Gastrocnemius medialis (tissue), 4 donors: ENCODE measurements around the gene TUBG2. TPM values are rescaled to one million over a fixed set of nuclear protein-coding genes. Genes with fewer than 3 reads are reported as not detected.

Experiments
- ATAC-seq, 2 donors: fragments of 150-250 bp; one replicate each; pipeline ENCODE4 v1.9.1; 2016
- DNase-seq, 2 donors: peaks; one replicate each; pipeline ENCODE4 v3.0.0-alpha.2; 2019
- H3K27ac ChIP-seq, 4 donors: fragments of 200-600 bp; sonication (generic); 1 replicate in 1 of 4; 2 replicates in 3 of 4; pipeline ENCODE4 v1.5.1; 2016 to 2018; ENCODE audit warnings: mild to moderate bottlenecking in 2 of 4, moderate library complexity in 1 of 4
- H3K27me3 ChIP-seq, 3 donors: fragments of 200-600 bp; sonication (generic) in 2 of 3; 1 replicate in 1 of 3; 2 replicates in 2 of 3; pipeline versions ENCODE4 v1.5.1 to v1.6.0; 2016 to 2019; ENCODE audit warnings: mild to moderate bottlenecking in 1 of 3, moderate library complexity in 1 of 3
- H3K36me3 ChIP-seq, 2 donors: fragments of 200-600 bp; sonication (generic) in 1 of 2; one replicate each; pipeline ENCODE4 v1.5.1; 2017 to 2018
- H3K4me1 ChIP-seq, 2 donors: fragments of 200-600 bp; sonication (generic) in 1 of 2; one replicate each; pipeline ENCODE4 v1.5.1; 2016 to 2017; ENCODE audit warnings: mild to moderate bottlenecking in 2 of 2
- H3K4me3 ChIP-seq, 4 donors: fragments of 200-600 bp; sonication (generic) in 3 of 4; 1 replicate in 1 of 4; 2 replicates in 3 of 4; pipeline ENCODE4 v1.5.1; 2016 to 2019; ENCODE audit warnings: mild to moderate bottlenecking in 2 of 4
- H3K9me3 ChIP-seq, 3 donors: fragments of 200-600 bp; sonication (generic) in 2 of 3; 1 replicate in 1 of 3; 2 replicates in 2 of 3; pipeline ENCODE4 v1.5.1; 2016 to 2019
- POLR2A ChIP-seq, 2 donors: fragments of 450-650 bp; IDR thresholded peaks; one replicate each; pipeline ENCODE4 v1.6.1; 2017; ENCODE audit warnings: antibody characterized with exemption in 2 of 2, mild to moderate bottlenecking in 2 of 2, moderate library complexity in 2 of 2
- in situ Hi-C, 4 donors: fragments of 200-750 bp; cut with MboI; loops; one replicate each; pipeline versions ENCODE4 v1.15.0 to v1.8.0; 2017; ENCODE audit warnings: low sequenced_read_pairs in 4 of 4
- intact Hi-C: fragments of 100-400 bp; cut with DNase I; formaldehyde crosslinking; loops from one replicate; pipeline ENCODE4 v1.15.1; 2023; ENCODE audit warnings: low total_unique reads
- total RNA-seq, 4 donors: library from RNA; depleted of rRNA; stranded (reverse); fragments of >200 nt; gene quantifications; one replicate each; pipeline versions ENCODE4 v1.1.0 to v1.2.3, GENCODE V29; 2016
- TF ChIP-seq, protein P1 (sequence below), 5 experiments: fragments of 450-650 bp in 3 of 5; fragments of 200-600 bp in 2 of 5; sonication (generic) in 2 of 5; IDR thresholded peaks in 4 of 5; conservative IDR thresholded peaks in 1 of 5; 1 replicate in 4 of 5; 2 replicates in 1 of 5; pipeline ENCODE4 v1.5.1; 2016 to 2019; ENCODE audit warnings: antibody characterized with exemption in 5 of 5, mild to moderate bottlenecking in 3 of 5, moderate library complexity in 3 of 5

Gene TUBG2
- total RNA-seq, 4 donors from 2014 or later: 3.9 to 5.2 (median 4.2) TPM

DNA sequence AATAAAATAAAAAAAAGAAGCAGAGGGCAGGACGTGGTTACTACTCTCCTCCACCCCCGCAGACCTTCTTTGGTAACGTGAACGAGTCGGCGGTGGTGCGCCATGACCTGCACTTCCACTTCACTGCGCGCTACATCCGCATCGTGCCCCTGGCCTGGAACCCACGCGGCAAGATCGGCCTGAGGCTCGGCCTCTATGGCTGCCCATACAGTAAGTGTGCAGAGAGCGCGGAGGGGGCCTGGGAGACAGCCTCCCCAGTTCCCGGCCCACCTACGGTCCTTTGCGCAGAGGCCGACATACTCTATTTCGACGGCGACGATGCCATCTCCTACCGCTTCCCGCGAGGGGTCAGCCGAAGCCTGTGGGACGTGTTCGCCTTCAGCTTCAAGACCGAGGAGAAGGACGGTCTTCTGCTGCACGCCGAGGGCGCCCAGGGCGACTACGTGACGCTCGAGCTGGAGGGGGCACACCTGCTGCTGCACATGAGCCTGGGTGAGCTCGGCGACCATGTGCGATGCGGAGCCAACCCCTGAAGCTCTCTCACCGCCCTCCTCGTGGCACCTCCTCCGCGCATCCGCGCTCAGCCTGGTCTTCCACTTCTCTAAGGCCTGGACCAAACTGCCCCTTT, 26.0 kb downstream of the TUBG2 start:
- Histone ChIP-seq H3K4me3 (no peak overlapping the region), H3K27ac (no peak overlapping the region), H3K9me3 (no peaks in the 10 kb centered on the region), H3K27me3 (no peaks in the 10 kb centered on the region), H3K36me3 (no peaks in the 10 kb centered on the region), H3K4me1 (peaks cover 32 to 39% of the 10 kb centered on the region in 2 donors)
- DNase-seq: no peak
- in situ Hi-C loops (loop anchor here (5.0 to 25.0 kb wide), 3 partner anchors 98 to 108 kb away; partner anchors contain the start of gene PSMC3IP (in 3 of the 4)), intact Hi-C loops (no loop called here)
- no peak for ATAC-seq
- no peak for TF ChIP-seq POLR2A (IDR thresholded peaks at IDR 0.05)
- TF ChIP-seq, protein P1, sequence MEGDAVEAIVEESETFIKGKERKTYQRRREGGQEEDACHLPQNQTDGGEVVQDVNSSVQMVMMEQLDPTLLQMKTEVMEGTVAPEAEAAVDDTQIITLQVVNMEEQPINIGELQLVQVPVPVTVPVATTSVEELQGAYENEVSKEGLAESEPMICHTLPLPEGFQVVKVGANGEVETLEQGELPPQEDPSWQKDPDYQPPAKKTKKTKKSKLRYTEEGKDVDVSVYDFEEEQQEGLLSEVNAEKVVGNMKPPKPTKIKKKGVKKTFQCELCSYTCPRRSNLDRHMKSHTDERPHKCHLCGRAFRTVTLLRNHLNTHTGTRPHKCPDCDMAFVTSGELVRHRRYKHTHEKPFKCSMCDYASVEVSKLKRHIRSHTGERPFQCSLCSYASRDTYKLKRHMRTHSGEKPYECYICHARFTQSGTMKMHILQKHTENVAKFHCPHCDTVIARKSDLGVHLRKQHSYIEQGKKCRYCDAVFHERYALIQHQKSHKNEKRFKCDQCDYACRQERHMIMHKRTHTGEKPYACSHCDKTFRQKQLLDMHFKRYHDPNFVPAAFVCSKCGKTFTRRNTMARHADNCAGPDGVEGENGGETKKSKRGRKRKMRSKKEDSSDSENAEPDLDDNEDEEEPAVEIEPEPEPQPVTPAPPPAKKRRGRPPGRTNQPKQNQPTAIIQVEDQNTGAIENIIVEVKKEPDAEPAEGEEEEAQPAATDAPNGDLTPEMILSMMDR (IDR thresholded peaks at IDR 0.05 in 4 of 5, conservative IDR thresholded peaks at IDR 0.05 in 1 of 5): no peak

DNA sequence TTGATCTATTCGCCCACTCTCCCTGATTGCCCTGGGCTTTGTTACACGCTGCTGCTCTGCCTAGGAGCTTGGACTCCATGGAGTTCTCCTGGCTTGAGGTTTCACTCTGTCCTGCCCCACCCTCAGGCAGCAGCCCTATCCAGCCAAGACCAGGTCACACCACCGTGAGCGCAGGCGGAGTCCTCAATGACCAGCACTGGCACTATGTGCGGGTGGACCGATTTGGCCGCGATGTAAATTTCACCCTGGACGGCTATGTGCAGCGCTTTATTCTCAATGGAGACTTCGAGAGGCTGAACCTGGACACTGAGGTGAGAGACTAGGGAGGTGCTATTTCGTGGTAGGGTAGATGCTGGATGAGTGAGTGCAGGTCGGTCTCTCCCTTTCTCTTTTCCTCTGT, 26.7 kb downstream of the TUBG2 start:
- H3K4me3 ChIP-seq: no peak overlapping the region
- intact Hi-C loops (no loop called here), in situ Hi-C loops (loop anchor here in 3 of 4 donors (10.0 to 25.0 kb wide), 2 partner anchors 99 to 101 kb away; partner anchors contain the start of gene PSMC3IP (in 2 of the 3))
- DNase-seq: no peak
- TF ChIP-seq POLR2A (IDR thresholded peaks at IDR 0.05): no peak
- TF ChIP-seq, protein P1 (IDR thresholded peaks at IDR 0.05 in 4 of 5, conservative IDR thresholded peaks at IDR 0.05 in 1 of 5): no peak
- no peaks in the 10 kb centered on the region for H3K9me3 ChIP-seq
- H3K4me1 ChIP-seq: peaks cover 25 to 31% of the 10 kb centered on the region in 2 donors
- no peaks in the 10 kb centered on the region for H3K27me3 ChIP-seq
- no peak for ATAC-seq
- H3K27ac ChIP-seq: no peak overlapping the region
- no peaks in the 10 kb centered on the region for H3K36me3 ChIP-seq

DNA sequence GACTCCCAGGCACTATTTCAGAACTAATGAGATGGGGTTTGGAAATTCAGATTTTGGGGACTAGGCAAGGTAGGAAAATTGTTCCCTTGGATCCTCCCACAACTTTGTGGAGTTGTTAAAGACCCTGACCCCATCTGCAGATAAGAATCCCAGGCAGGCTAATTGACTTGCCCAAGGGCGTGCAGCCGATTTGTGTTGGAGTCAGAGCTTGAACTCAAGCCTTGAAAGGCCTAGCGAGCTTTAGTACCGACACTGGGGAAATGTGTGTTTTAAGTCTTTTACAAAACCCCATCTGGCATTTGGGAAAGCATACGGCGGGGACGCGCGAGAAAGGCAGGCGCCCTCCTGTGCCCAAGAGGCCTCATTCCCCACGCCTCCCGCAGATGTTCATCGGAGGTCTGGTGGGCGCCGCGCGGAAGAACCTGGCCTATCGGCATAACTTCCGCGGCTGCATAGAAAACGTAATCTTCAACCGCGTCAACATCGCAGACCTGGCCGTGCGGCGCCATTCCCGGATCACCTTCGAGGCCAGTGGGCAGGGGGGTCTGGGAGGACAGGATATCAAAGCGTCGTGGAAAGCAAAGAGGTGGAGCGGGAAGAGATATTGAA, 27.5 kb downstream of the TUBG2 start:
- no peaks in the 10 kb centered on the region for H3K9me3 ChIP-seq
- in situ Hi-C loops: loop anchor here in 3 of 4 donors (10.0 to 25.0 kb wide), 2 partner anchors 99 to 102 kb away; partner anchors contain the start of gene PSMC3IP (in 2 of the 3)

DNA sequence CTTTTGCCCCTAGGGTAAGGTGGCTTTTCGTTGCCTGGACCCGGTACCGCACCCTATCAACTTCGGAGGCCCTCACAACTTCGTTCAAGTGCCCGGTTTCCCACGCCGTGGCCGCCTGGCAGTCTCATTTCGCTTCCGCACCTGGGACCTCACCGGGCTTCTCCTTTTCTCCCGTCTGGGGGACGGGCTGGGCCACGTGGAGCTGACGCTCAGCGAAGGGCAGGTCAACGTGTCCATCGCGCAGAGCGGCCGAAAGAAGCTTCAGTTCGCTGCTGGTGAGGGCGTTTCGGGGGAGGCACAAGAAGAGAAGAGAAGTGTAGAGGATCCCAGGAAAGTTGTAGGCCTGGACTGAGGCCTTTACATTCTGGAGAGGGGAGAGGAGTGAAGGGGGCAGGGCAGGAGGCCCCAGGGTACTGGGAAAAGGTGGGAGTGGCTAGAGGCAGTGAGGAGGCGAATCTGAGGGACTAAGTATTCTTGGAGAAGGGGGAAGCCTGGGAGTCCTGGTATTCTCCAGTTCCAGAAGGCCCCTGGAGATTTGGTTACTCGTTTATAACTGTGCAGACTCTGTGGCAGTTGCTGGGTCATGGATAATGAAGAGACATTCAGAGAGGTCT, 28.7 kb downstream of the TUBG2 start:
- DNase-seq: no peak
- Histone ChIP-seq H3K27ac (no peak overlapping the region), H3K27me3 (no peaks in the 10 kb centered on the region), H3K36me3 (no peaks in the 10 kb centered on the region), H3K4me1 (peaks cover 11 to 15% of the 10 kb centered on the region in 2 donors), H3K4me3 (no peak overlapping the region), H3K9me3 (no peaks in the 10 kb centered on the region)
- TF ChIP-seq, protein P1 (IDR thresholded peaks at IDR 0.05 in 4 of 5, conservative IDR thresholded peaks at IDR 0.05 in 1 of 5): no peak
- TF ChIP-seq POLR2A (IDR thresholded peaks at IDR 0.05): no peak
- in situ Hi-C loops (loop anchor here in 3 of 4 donors (10.0 to 25.0 kb wide), 2 partner anchors 101 to 103 kb away; partner anchors contain the start of gene PSMC3IP (in 2 of the 3)), intact Hi-C loops (no loop called here)
- ATAC-seq: no peak

More for the DNA sequence above, 27.5 kb downstream of the TUBG2 start:
- TF ChIP-seq, protein P1 (IDR thresholded peaks at IDR 0.05 in 4 of 5, conservative IDR thresholded peaks at IDR 0.05 in 1 of 5): no peak
- TF ChIP-seq POLR2A (IDR thresholded peaks at IDR 0.05): no peak
- ATAC-seq: no peak
- Histone ChIP-seq H3K27ac (no peak overlapping the region), H3K4me3 (no peak overlapping the region), H3K4me1 (peaks cover 21 to 23% of the 10 kb centered on the region in 2 donors), H3K27me3 (no peaks in the 10 kb centered on the region), H3K36me3 (no peaks in the 10 kb centered on the region)
- no peak for DNase-seq
- intact Hi-C loops: no loop called here
